Colonic mucosa (tissue), 4 donors: ENCODE results near the gene ANTXR1. TPM values are rescaled to one million over a fixed set of nuclear protein-coding genes. Genes with fewer than 3 reads are reported as not detected.
A peak's percentile ranks its signal among the peaks of the same experiment; 100 is the strongest.
"Not testable (repeated sequence)": the region's sequence is repeated elsewhere in the genome, so short reads cannot be mapped to it uniquely, and the experiment has no call there.

Experiments used
- DNase-seq: peaks from one replicate; pipeline ENCODE4 v3.0.0-alpha.2; 2020
- H3K27ac ChIP-seq: fragments of 200-600 bp; one replicate; pipeline ENCODE4 v1.8.0; 2021
- H3K27me3 ChIP-seq: fragments of 200-600 bp; one replicate; pipeline ENCODE4 v1.8.0; 2021
- H3K36me3 ChIP-seq: fragments of 200-600 bp; one replicate; pipeline ENCODE4 v1.8.0; 2021
- H3K4me1 ChIP-seq: fragments of 200-600 bp; one replicate; pipeline ENCODE4 v1.8.0; 2021; ENCODE audit warnings: mild to moderate bottlenecking
- H3K4me3 ChIP-seq: fragments of 200-600 bp; one replicate; pipeline ENCODE4 v1.8.0; 2021
- H3K9ac ChIP-seq, 2 donors: one replicate each; pipeline ENCODE4 v1.7.0; 2013; ENCODE audit warnings: control low read depth in 2 of 2, low read depth in 2 of 2, low read length in 2 of 2
- H3K9me3 ChIP-seq: fragments of 200-600 bp; one replicate; pipeline ENCODE4 v1.8.0; 2021
- CTCF ChIP-seq: fragments of 200-600 bp; IDR thresholded peaks from one replicate; pipeline ENCODE4 v1.8.0; 2022; ENCODE audit warnings: antibody characterized with exemption, mild to moderate bottlenecking
- intact Hi-C: fragments of 100-400 bp; cut with DNase I; formaldehyde crosslinking; loops from one replicate; pipeline ENCODE4 v1.14.1; 2022
- total RNA-seq, 2 donors: library from RNA; stranded (reverse); fragmentation: NEBNext Ultra II Directional in 1 of 2; extraction: Animal tissue kit (Norgen Biotek cat#: 25700) in 1 of 2; gene quantifications; one replicate each; pipeline ENCODE4 v1.2.1, GENCODE V29; 2021
- donor health status: healthy.
- donor health status: DM: no; HTN: no; CAD: no.
- donor health status: DM: no; HTN: no; CAD: no.

ANTXR1 gene
- total RNA-seq, 2 donors from 2014 or later = 8.1 to 17.0 TPM

- H3K27ac ChIP-seq = no peak overlapping the region
- intact Hi-C loops = no loop called here
Measured at GRCh38 chr2:69171897-69172525, 159.0 kb downstream of the ANTXR1 start.

GRCh38 chr2:69173706-69174105 lies 160.7 kb downstream of the ANTXR1 start:
- Histone ChIP-seq H3K36me3 (no peaks in the 10 kb centered on the region), H3K27me3 (no peaks in the 10 kb centered on the region), H3K4me1 (no peaks in the 10 kb centered on the region), H3K4me3 (no peak overlapping the region), H3K9ac (no peak overlapping the region), H3K27ac (no peak overlapping the region), H3K9me3 (no peaks in the 10 kb centered on the region)
- TF ChIP-seq CTCF = no peak
- no peak for DNase-seq
- intact Hi-C loops = no loop called here

More at GRCh38 chr2:69171897-69172525, 159.0 kb downstream of the ANTXR1 start:
- Histone ChIP-seq H3K4me1 (no peaks in the 10 kb centered on the region), H3K36me3 (no peaks in the 10 kb centered on the region), H3K4me3 (no peak overlapping the region), H3K9ac (no peak overlapping the region), H3K27me3 (no peaks in the 10 kb centered on the region), H3K9me3 (no peaks in the 10 kb centered on the region)
- TF ChIP-seq CTCF = no peak
- DNase-seq = no peak

GRCh38 chr2:69174211-69174610 lies 161.2 kb downstream of the ANTXR1 start:
- H3K9ac ChIP-seq, H3K4me3 ChIP-seq, H3K36me3 ChIP-seq, H3K27ac ChIP-seq, H3K9me3 ChIP-seq, H3K27me3 ChIP-seq, intact Hi-C loops, DNase-seq, H3K4me1 ChIP-seq: not testable (repeated sequence)

GRCh38 chr2:69175790-69176715 lies 163.1 kb downstream of the ANTXR1 start:
- intact Hi-C loops = no loop called here

GRCh38 chr2:69177063-69177771 lies 164.2 kb downstream of the ANTXR1 start:
- no peak overlapping the region for H3K4me3 ChIP-seq
- peak; percentile 45 for DNase-seq
- no peaks in the 10 kb centered on the region for H3K36me3 ChIP-seq
- peak overlapping the region; percentile 60 for H3K27ac ChIP-seq
- no peaks in the 10 kb centered on the region for H3K9me3 ChIP-seq
- no peak for TF ChIP-seq CTCF
- intact Hi-C loops = no loop called here
- no peaks in the 10 kb centered on the region for H3K4me1 ChIP-seq
- H3K9ac ChIP-seq = no peak overlapping the region
- no peaks in the 10 kb centered on the region for H3K27me3 ChIP-seq

More at GRCh38 chr2:69175790-69176715, 163.1 kb downstream of the ANTXR1 start:
- H3K9me3 ChIP-seq = no peaks in the 10 kb centered on the region
- H3K27me3 ChIP-seq = no peaks in the 10 kb centered on the region
- no peaks in the 10 kb centered on the region for H3K4me1 ChIP-seq
- peak overlapping the region; percentile 60 for H3K27ac ChIP-seq
- no peaks in the 10 kb centered on the region for H3K36me3 ChIP-seq
- no peak overlapping the region for H3K9ac ChIP-seq
- DNase-seq = no peak
- no peak for TF ChIP-seq CTCF
- H3K4me3 ChIP-seq = no peak overlapping the region
